22Rv1 (cell line): Measurements from ENCODE around the gene FHOD1.

Experiments used
- H3K27ac ChIP-seq: fragments of 450-650 bp; 2 replicates; pipeline ENCODE4 v1.5.1; 2017
- CTCF ChIP-seq: fragments of 450-650 bp; IDR thresholded peaks from 2 replicates; pipeline ENCODE4 v1.5.1; 2017; ENCODE audit warnings: mild to moderate bottlenecking
- ZFX ChIP-seq: fragments of 450-650 bp; IDR thresholded peaks from 2 replicates; pipeline ENCODE4 v1.6.1; 2017; ENCODE audit warnings: antibody characterized with exemption, borderline replicate concordance

Gene FHOD1

GRCh38 chr16:67263201-67263600 lies 15.9 kb upstream of the FHOD1 start:
- H3K27ac ChIP-seq, result no peak overlapping the region
- TF ChIP-seq CTCF, result no peak
- no peak for TF ChIP-seq ZFX

GRCh38 chr16:67260426-67261063 lies 13.3 kb upstream of the FHOD1 start:
- TF ChIP-seq CTCF, result peak; percentile 76
- no peak for TF ChIP-seq ZFX
- H3K27ac ChIP-seq, result no peak overlapping the region

GRCh38 chr16:67259705-67260104 lies 12.4 kb upstream of the FHOD1 start:
- TF ChIP-seq ZFX, result no peak
- no peak for TF ChIP-seq CTCF
- no peak overlapping the region for H3K27ac ChIP-seq

- H3K27ac ChIP-seq, result no peak overlapping the region
- TF ChIP-seq ZFX, result no peak
- no peak for TF ChIP-seq CTCF
These were observed 11.0 kb upstream of the FHOD1 start for GRCh38 chr16:67258161-67258835.

- TF ChIP-seq ZFX (no peak), CTCF (no peak)
- no peak overlapping the region for H3K27ac ChIP-seq
These were observed 10.3 kb upstream of the FHOD1 start for GRCh38 chr16:67257486-67258160.

- H3K27ac ChIP-seq, result no peak overlapping the region
- TF ChIP-seq ZFX, result no peak
- no peak for TF ChIP-seq CTCF
These were observed 9.5 kb upstream of the FHOD1 start for GRCh38 chr16:67256701-67257230.
